Trophoblast cell (in vitro differentiated cells and primary cell): ENCODE results near the gene PLIN4. TPM values are rescaled to one million over a fixed set of nuclear protein-coding genes. Genes with fewer than 3 reads are reported as not detected.

Experiments used
- DNase-seq, 2 donors: peaks; one replicate each; pipeline ENCODE4 v3.0.0-alpha.2; 2016
- H2AFZ ChIP-seq: 2 replicates; pipeline ENCODE4 v1.6.1; 2013; ENCODE audit warnings: low read length, moderate library complexity, mild to moderate bottlenecking; ENCODE audit not compliant: insufficient read depth, poor library complexity
- H2AK5ac ChIP-seq: 2 replicates; pipeline ENCODE4 v1.6.1; 2013; ENCODE audit warnings: mild to moderate bottlenecking, low read length
- H2BK120ac ChIP-seq: 2 replicates; pipeline ENCODE4 v1.6.1; 2013; ENCODE audit warnings: low read length, mild to moderate bottlenecking, moderate library complexity; ENCODE audit not compliant: insufficient read depth, poor library complexity
- H2BK12ac ChIP-seq: 2 replicates; pipeline ENCODE4 v1.6.1; 2013; ENCODE audit warnings: mild to moderate bottlenecking, low read length, moderate library complexity
- H2BK5ac ChIP-seq: 2 replicates; pipeline ENCODE4 v1.6.1; 2013; ENCODE audit warnings: low read length, low read depth, moderate library complexity, mild to moderate bottlenecking; ENCODE audit not compliant: poor library complexity
- H3K14ac ChIP-seq: 2 replicates; pipeline ENCODE4 v1.6.1; 2013; ENCODE audit warnings: mild to moderate bottlenecking, low read length
- H3K18ac ChIP-seq: 2 replicates; pipeline ENCODE4 v1.6.1; 2013; ENCODE audit warnings: mild to moderate bottlenecking, low read length
- H3K23ac ChIP-seq: 2 replicates; pipeline ENCODE4 v1.6.1; 2013; ENCODE audit warnings: low read length
- H3K27ac ChIP-seq: 2 replicates; pipeline ENCODE4 v1.5.1; 2013; ENCODE audit warnings: low read depth, mild to moderate bottlenecking, inconsistent platforms, low read length, moderate library complexity
- H3K27me3 ChIP-seq: 2 replicates; pipeline ENCODE4 v1.6.1; 2013; ENCODE audit warnings: inconsistent platforms, mild to moderate bottlenecking, low read length, moderate library complexity; ENCODE audit not compliant: insufficient read depth
- H3K36me3 ChIP-seq, 2 experiments: 1 replicate in 1 of 2; 2 replicates in 1 of 2; pipeline ENCODE4 v1.6.1; 2013; ENCODE audit warnings: low read length in 2 of 2, mild to moderate bottlenecking in 2 of 2, moderate library complexity in 1 of 2; ENCODE audit not compliant: insufficient read depth in 2 of 2, control insufficient read depth in 1 of 2
- H3K4ac ChIP-seq: 2 replicates; pipeline ENCODE4 v1.6.1; 2013; ENCODE audit warnings: low read depth, mild to moderate bottlenecking, low read length, moderate library complexity
- H3K4me1 ChIP-seq, 2 experiments: 1 replicate in 1 of 2; 2 replicates in 1 of 2; pipeline ENCODE4 v1.6.1; 2013; ENCODE audit warnings: low read length in 2 of 2, mild to moderate bottlenecking in 2 of 2, moderate library complexity in 1 of 2; ENCODE audit not compliant: insufficient read depth in 2 of 2, control insufficient read depth in 1 of 2
- H3K4me2 ChIP-seq: 2 replicates; pipeline ENCODE4 v1.6.1; 2013; ENCODE audit warnings: inconsistent platforms, mild to moderate bottlenecking, low read length, moderate library complexity
- H3K4me3 ChIP-seq: 2 replicates; pipeline ENCODE4 v1.5.1; 2013; ENCODE audit warnings: mild to moderate bottlenecking, low read depth, low read length, inconsistent platforms
- H3K79me1 ChIP-seq: one replicate; pipeline ENCODE4 v1.6.1; 2013; ENCODE audit warnings: low read length
- H3K79me2 ChIP-seq: 2 replicates; pipeline ENCODE4 v1.6.1; 2013; ENCODE audit warnings: low read length, mild to moderate bottlenecking; ENCODE audit not compliant: control insufficient read depth, insufficient read depth, poor library complexity
- H3K9ac ChIP-seq: 2 replicates; pipeline ENCODE4 v1.6.1; 2013; ENCODE audit warnings: mild to moderate bottlenecking, low read length
- H3K9me3 ChIP-seq: 2 replicates; pipeline ENCODE4 v1.6.1; 2013; ENCODE audit warnings: low read depth, mild to moderate bottlenecking, control low read depth, inconsistent platforms, low read length; ENCODE audit not compliant: insufficient read depth
- H4K12ac ChIP-seq: 2 replicates; pipeline ENCODE4 v1.6.1; 2013; ENCODE audit warnings: low read depth, mild to moderate bottlenecking, low read length, moderate library complexity
- H4K8ac ChIP-seq: 2 replicates; pipeline ENCODE4 v1.6.1; 2013; ENCODE audit warnings: low read depth, mild to moderate bottlenecking, low read length, moderate library complexity
- H4K91ac ChIP-seq: one replicate; pipeline ENCODE4 v1.6.1; 2013; ENCODE audit warnings: low read depth, mild to moderate bottlenecking, low read length, moderate library complexity
- WGBS: extraction: QIAGEN DNeasy Blood & Tissue Kit; methylation state at CpG from one replicate; pipeline ENCODE4 v1.1.7; 2013; ENCODE audit warnings: missing lambda C conversion rate; ENCODE audit not compliant: insufficient read length, insufficient coverage; ENCODE audit errors: extremely low coverage; 5-methylcytosine and 5-hydroxymethylcytosine counted together
- polyA plus RNA-seq: library from polyadenylated mRNA; stranded (reverse); fragments of 200-250 nt; gene quantifications from 2 replicates; pipeline ENCODE4 v1.2.3, GENCODE V29; 2013

PLIN4 gene, protein sequence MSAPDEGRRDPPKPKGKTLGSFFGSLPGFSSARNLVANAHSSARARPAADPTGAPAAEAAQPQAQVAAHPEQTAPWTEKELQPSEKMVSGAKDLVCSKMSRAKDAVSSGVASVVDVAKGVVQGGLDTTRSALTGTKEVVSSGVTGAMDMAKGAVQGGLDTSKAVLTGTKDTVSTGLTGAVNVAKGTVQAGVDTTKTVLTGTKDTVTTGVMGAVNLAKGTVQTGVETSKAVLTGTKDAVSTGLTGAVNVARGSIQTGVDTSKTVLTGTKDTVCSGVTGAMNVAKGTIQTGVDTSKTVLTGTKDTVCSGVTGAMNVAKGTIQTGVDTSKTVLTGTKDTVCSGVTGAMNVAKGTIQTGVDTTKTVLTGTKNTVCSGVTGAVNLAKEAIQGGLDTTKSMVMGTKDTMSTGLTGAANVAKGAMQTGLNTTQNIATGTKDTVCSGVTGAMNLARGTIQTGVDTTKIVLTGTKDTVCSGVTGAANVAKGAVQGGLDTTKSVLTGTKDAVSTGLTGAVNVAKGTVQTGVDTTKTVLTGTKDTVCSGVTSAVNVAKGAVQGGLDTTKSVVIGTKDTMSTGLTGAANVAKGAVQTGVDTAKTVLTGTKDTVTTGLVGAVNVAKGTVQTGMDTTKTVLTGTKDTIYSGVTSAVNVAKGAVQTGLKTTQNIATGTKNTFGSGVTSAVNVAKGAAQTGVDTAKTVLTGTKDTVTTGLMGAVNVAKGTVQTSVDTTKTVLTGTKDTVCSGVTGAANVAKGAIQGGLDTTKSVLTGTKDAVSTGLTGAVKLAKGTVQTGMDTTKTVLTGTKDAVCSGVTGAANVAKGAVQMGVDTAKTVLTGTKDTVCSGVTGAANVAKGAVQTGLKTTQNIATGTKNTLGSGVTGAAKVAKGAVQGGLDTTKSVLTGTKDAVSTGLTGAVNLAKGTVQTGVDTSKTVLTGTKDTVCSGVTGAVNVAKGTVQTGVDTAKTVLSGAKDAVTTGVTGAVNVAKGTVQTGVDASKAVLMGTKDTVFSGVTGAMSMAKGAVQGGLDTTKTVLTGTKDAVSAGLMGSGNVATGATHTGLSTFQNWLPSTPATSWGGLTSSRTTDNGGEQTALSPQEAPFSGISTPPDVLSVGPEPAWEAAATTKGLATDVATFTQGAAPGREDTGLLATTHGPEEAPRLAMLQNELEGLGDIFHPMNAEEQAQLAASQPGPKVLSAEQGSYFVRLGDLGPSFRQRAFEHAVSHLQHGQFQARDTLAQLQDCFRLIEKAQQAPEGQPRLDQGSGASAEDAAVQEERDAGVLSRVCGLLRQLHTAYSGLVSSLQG (N-terminal part only)
- 0.48 and 0.50 TPM in 2 replicates for polyA plus RNA-seq

DNA sequence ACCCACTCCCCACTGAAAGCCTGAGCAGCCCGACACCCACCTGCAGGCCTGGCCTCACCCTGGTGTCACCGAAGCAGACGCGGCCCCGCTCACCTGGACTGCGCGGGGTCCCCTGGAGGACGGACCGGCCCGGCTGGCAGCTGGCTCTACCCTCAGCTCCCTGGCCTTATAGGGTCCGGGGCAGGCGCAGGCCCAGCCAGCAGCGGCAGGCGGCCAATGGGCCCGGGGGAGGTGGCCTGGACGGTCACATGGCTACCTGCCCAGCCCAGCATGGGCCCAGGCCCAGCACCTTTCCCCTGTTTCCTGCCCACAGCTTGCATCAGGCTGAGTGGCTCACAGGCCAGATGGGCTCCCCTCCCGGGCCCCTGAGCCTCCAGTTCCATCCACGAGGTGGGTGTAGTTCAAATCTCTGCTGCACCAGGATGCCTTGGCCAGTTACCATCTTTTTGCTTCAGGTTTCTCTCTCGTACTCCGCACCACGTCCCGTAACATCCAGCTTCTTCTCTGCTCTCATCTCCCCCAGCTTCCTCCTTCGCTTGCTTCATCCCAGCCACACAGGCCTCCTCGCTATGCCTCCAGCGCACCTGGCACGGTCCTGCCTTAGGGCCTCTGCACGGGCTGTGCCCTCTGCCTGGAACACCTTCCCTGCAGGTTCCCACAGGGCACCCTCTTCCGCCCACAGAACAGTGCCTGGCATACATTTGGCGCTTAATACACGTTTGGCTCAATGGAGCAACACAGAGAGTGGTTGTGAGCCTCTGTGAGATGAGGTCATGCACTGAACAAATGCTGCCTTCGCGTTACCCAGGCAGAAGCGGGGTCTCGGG, at the start of gene PLIN4:
TSS of gene PLIN4 (minus strand) at position 142 of the 827 bp plus-strand sequence. CDS start 214 bp downstream, outside the sequence.
- H3K27ac ChIP-seq = no peak within 1 kb of the TSS
- peaks cover 4% of the 10 kb centered on the region in 2 experiments for H3K4me1 ChIP-seq
- H3K9me3 ChIP-seq = no peaks in the 10 kb centered on the region
- WGBS = no CpG with 5 or more reads among the region's 34 CpGs
- H3K4ac ChIP-seq = no peak within 1 kb of the TSS
- no peak within 1 kb of the TSS for H2AK5ac ChIP-seq
- no peak within 1 kb of the TSS for H3K4me2 ChIP-seq
- H4K8ac ChIP-seq = no peak within 1 kb of the TSS
- no peak within 1 kb of the TSS for H2AFZ ChIP-seq
- no peaks in the 10 kb centered on the region for H3K27me3 ChIP-seq
- no peak for DNase-seq
- no peak within 1 kb of the TSS for H4K12ac ChIP-seq
- H4K91ac ChIP-seq = no peak within 1 kb of the TSS
- no peak within 1 kb of the TSS for H3K9ac ChIP-seq
- H3K18ac ChIP-seq = no peak within 1 kb of the TSS
- H3K14ac ChIP-seq = no peak within 1 kb of the TSS
- H2BK12ac ChIP-seq = peak within 1 kb of the TSS; percentile 26
- no peak within 1 kb of the TSS for H2BK5ac ChIP-seq
- H3K23ac ChIP-seq = no peak within 1 kb of the TSS
- no peaks in the 10 kb centered on the region for H3K79me2 ChIP-seq
- no peaks in the 10 kb centered on the region for H3K79me1 ChIP-seq
- no peaks in the 10 kb centered on the region for H3K36me3 ChIP-seq
- no peak within 1 kb of the TSS for H3K4me3 ChIP-seq
- peak within 1 kb of the TSS; percentile 4 for H2BK120ac ChIP-seq

DNA sequence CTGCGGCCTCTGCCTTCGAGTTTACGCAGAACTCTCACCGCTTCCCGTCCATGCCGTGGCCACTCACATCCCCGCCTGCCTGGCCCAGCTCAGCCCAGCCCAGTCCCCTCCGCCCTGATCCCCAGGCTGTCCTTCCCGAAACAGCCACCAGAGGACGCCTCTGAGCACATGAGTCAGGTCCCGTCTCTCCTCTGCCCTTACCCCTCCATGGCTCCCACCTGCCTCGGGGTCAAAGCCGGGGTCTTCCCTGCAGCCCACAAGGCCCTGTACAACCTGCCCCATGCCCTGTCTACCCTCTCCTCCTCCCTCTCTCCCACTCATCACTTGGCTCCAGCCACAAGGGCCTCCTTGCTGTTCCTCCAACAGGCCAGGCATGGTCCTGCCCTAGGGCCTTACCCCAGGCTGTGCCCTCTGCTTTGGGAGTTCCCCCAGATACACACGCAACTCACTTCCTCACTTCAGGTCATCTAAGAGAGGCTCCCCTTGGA, 49.3 kb upstream of the PLIN4 start:
- WGBS = no CpG with 5 or more reads among the region's 14 CpGs
- Histone ChIP-seq H3K79me1 (no peaks in the 10 kb centered on the region), H4K91ac (no peak overlapping the region), H3K4ac (no peak overlapping the region), H3K14ac (no peak overlapping the region), H3K9me3 (no peaks in the 10 kb centered on the region), H2AFZ (no peak overlapping the region), H3K27ac (no peak overlapping the region), H2BK12ac (no peak overlapping the region), H3K4me1 (no peaks in the 10 kb centered on the region), H3K4me2 (no peak overlapping the region), H3K27me3 (no peaks in the 10 kb centered on the region), H3K36me3 (no peaks in the 10 kb centered on the region), H3K23ac (no peak overlapping the region), H2BK120ac (no peak overlapping the region), H3K18ac (no peak overlapping the region), H3K9ac (no peak overlapping the region), H2AK5ac (no peak overlapping the region), H3K4me3 (no peak overlapping the region), H4K12ac (no peak overlapping the region), H2BK5ac (no peak overlapping the region), H4K8ac (no peak overlapping the region), H3K79me2 (no peaks in the 10 kb centered on the region)
- DNase-seq = peak; percentile 44 to 84

DNA sequence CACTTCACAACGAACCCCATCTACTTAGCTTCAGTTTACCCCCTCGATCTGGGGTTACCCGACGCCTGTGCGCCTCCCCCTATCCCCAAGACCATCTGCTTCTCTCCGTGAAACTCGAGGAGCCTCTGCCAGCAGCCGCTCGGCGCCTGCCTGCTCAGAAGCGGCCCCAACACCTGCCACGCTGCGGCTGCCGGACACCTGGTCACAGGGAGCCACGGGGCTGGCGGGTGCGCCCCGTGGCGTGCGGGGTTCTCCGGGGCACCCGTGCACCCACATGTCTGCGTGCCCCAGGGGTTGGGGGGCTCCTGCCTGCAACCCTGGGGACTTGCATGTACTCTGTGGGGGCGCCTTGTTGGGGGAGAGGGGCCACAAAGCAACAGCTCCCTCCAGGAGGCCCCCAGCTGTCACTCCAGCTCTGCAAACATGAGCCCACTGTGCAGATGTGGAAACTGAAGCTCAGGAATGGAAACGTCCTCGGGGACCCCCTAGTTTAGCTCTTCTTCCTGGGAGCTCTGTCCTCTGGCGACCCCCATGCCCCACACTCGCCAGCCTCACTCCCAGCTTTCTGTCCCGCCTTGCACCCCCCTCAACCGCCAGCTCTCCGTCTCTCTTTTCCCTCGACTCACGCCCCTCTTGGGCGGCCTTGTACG, 48.2 kb upstream of the PLIN4 start:
- Histone ChIP-seq H3K14ac (no peak overlapping the region), H2BK12ac (no peak overlapping the region), H3K79me2 (no peaks in the 10 kb centered on the region), H3K9me3 (no peaks in the 10 kb centered on the region), H3K4me2 (no peak overlapping the region), H4K8ac (no peak overlapping the region), H2AK5ac (no peak overlapping the region), H3K27ac (no peak overlapping the region), H3K27me3 (no peaks in the 10 kb centered on the region), H4K12ac (no peak overlapping the region), H3K36me3 (no peaks in the 10 kb centered on the region), H2BK120ac (no peak overlapping the region), H3K9ac (no peak overlapping the region), H3K4ac (no peak overlapping the region), H2AFZ (no peak overlapping the region), H3K79me1 (no peaks in the 10 kb centered on the region), H2BK5ac (no peak overlapping the region), H3K23ac (no peak overlapping the region), H3K4me3 (no peak overlapping the region), H4K91ac (no peak overlapping the region), H3K4me1 (no peaks in the 10 kb centered on the region), H3K18ac (no peak overlapping the region)
- no CpG with 5 or more reads among the region's 35 CpGs for WGBS
- no peak for DNase-seq
